ENCODE results near the gene NPHS2. TPM values are rescaled to one million over a fixed set of nuclear protein-coding genes. Genes with fewer than 3 reads are reported as not detected.

NPHS2 gene
- total RNA-seq, 2 experiments from 2014 or later = not detected

- no peak overlapping the region for H3K4me3 Mint-ChIP-seq
- no peak overlapping the region for H3K27ac Mint-ChIP-seq
- H3K36me3 Mint-ChIP-seq = no peaks in the 10 kb centered on the region
- no peak for DNase-seq
- peaks cover 1% of the 10 kb centered on the region for H3K9me3 Mint-ChIP-seq
- no peaks in the 10 kb centered on the region for H3K27me3 Mint-ChIP-seq
- POLR2A ChIA-PET = no interaction called here
- no peaks in the 10 kb centered on the region for H3K4me1 Mint-ChIP-seq
- no peak for ATAC-seq (ENCODE audit: low read depth)
Observed at GRCh38 chr1:179516976-179517705, 58.6 kb downstream of the NPHS2 start.

- ATAC-seq (ENCODE audit: low read depth) = no peak
- H3K27me3 Mint-ChIP-seq = peaks cover 3% of the 10 kb centered on the region
Observed at GRCh38 chr1:179510038-179510437, 65.7 kb downstream of the NPHS2 start.

GRCh38 chr1:179509384-179509783 lies 66.4 kb downstream of the NPHS2 start:
- no peak for ATAC-seq (ENCODE audit: low read depth)
- DNase-seq = no peak
- Mint-ChIP-seq H3K4me3 (no peak overlapping the region), H3K27me3 (peaks cover 3% of the 10 kb centered on the region), H3K9me3 (peaks cover 1% of the 10 kb centered on the region), H3K27ac (no peak overlapping the region), H3K4me1 (peaks cover 6% of the 10 kb centered on the region), H3K36me3 (no peaks in the 10 kb centered on the region)
- POLR2A ChIA-PET = no interaction called here

More at GRCh38 chr1:179510038-179510437, 65.7 kb downstream of the NPHS2 start:
- peaks cover 1% of the 10 kb centered on the region for H3K9me3 Mint-ChIP-seq
- peaks cover 6% of the 10 kb centered on the region for H3K4me1 Mint-ChIP-seq
- no peak for DNase-seq
- no peak overlapping the region for H3K27ac Mint-ChIP-seq
- H3K36me3 Mint-ChIP-seq = no peaks in the 10 kb centered on the region
- H3K4me3 Mint-ChIP-seq = no peak overlapping the region
- POLR2A ChIA-PET = no interaction called here

GRCh38 chr1:179506199-179506598 lies 69.5 kb downstream of the NPHS2 start:
- no peak overlapping the region for H3K4me3 Mint-ChIP-seq
- DNase-seq = no peak
- peaks cover 6% of the 10 kb centered on the region for H3K4me1 Mint-ChIP-seq
- H3K9me3 Mint-ChIP-seq = no peaks in the 10 kb centered on the region
- no peak for ATAC-seq (ENCODE audit: low read depth)
- POLR2A ChIA-PET = no interaction called here
- H3K27me3 Mint-ChIP-seq = peaks cover 3% of the 10 kb centered on the region
- no peaks in the 10 kb centered on the region for H3K36me3 Mint-ChIP-seq
- H3K27ac Mint-ChIP-seq = no peak overlapping the region

Other genes with a start within 250 kb of the NPHS2 start
- under 1 TPM; 0.64 to 0.85 TPM for gene AXDND1, start 210.0 kb downstream of the NPHS2 start, total RNA-seq
- not detected for gene TDRD5, start 15.9 kb upstream of the NPHS2 start, total RNA-seq
- gene FAM163A, start 167.3 kb upstream of the NPHS2 start, total RNA-seq = not detected